Measurements from ENCODE around the gene C3orf22.

The C3orf22 gene

GRCh38 chr3:126545544-126545943 is 13.2 kb downstream of the C3orf22 start:
- DNase-seq (ENCODE audit: insufficient read length, low spot score) (no peak), FAIRE-seq (no peak)
- TF ChIP-seq PAX5 (IDR thresholded peaks at IDR 0.05; ENCODE audit: insufficient read depth, low read length, severe bottlenecking) (no peak), TAF1 (IDR thresholded peaks at IDR 0.05; ENCODE audit: low read depth, low read length) (no peak), POLR2A (IDR thresholded peaks at IDR 0.05; ENCODE audit: low read depth, low read length) (no peak), POLR2AphosphoS5 (IDR thresholded peaks at IDR 0.05; ENCODE audit: low read depth, low read length) (no peak), SPI1 (IDR thresholded peaks at IDR 0.05; ENCODE audit: low read depth, low read length) (no peak)

- FAIRE-seq = no peak
- no peak for TF ChIP-seq PAX5 (IDR thresholded peaks at IDR 0.05; ENCODE audit: insufficient read depth, low read length, severe bottlenecking)
- no peak for DNase-seq (ENCODE audit: insufficient read length, low spot score)
Observed at GRCh38 chr3:126544596-126545281, 14.0 kb downstream of the C3orf22 start.

- DNase-seq (ENCODE audit: insufficient read length, low spot score) (no peak), FAIRE-seq (no peak)
- TF ChIP-seq POLR2AphosphoS5 (IDR thresholded peaks at IDR 0.05; ENCODE audit: low read depth, low read length) = no peak
- TF ChIP-seq SPI1 (IDR thresholded peaks at IDR 0.05; ENCODE audit: low read depth, low read length) = no peak
- no peak for TF ChIP-seq POLR2A (IDR thresholded peaks at IDR 0.05; ENCODE audit: low read depth, low read length)
- TF ChIP-seq PAX5 (IDR thresholded peaks at IDR 0.05; ENCODE audit: insufficient read depth, low read length, severe bottlenecking) = no peak
- no peak for TF ChIP-seq TAF1 (IDR thresholded peaks at IDR 0.05; ENCODE audit: low read depth, low read length)
- no peak for TF ChIP-seq POU2F2 (IDR thresholded peaks at IDR 0.05; ENCODE audit: low read depth, low read length)
Observed at GRCh38 chr3:126543457-126544061, 15.2 kb downstream of the C3orf22 start.

GRCh38 chr3:126542340-126543241 is 16.1 kb downstream of the C3orf22 start:
- no peak for FAIRE-seq
- TF ChIP-seq POLR2AphosphoS5 (IDR thresholded peaks at IDR 0.05; ENCODE audit: low read depth, low read length) (no peak), SPI1 (IDR thresholded peaks at IDR 0.05; ENCODE audit: low read depth, low read length) (no peak), POU2F2 (IDR thresholded peaks at IDR 0.05; ENCODE audit: low read depth, low read length) (no peak), TAF1 (IDR thresholded peaks at IDR 0.05; ENCODE audit: low read depth, low read length) (no peak), POLR2A (IDR thresholded peaks at IDR 0.05; ENCODE audit: low read depth, low read length) (no peak), PAX5 (IDR thresholded peaks at IDR 0.05; ENCODE audit: insufficient read depth, low read length, severe bottlenecking) (no peak)
- DNase-seq (ENCODE audit: insufficient read length, low spot score) = no peak

- DNase-seq (ENCODE audit: insufficient read length, low spot score) (no peak), FAIRE-seq (no peak)
- TF ChIP-seq SPI1 (IDR thresholded peaks at IDR 0.05; ENCODE audit: low read depth, low read length) (no peak), TAF1 (IDR thresholded peaks at IDR 0.05; ENCODE audit: low read depth, low read length) (no peak), POLR2A (IDR thresholded peaks at IDR 0.05; ENCODE audit: low read depth, low read length) (no peak), POU2F2 (IDR thresholded peaks at IDR 0.05; ENCODE audit: low read depth, low read length) (no peak)
Observed at GRCh38 chr3:126541628-126542339, 16.9 kb downstream of the C3orf22 start.

- TF ChIP-seq TAF1 (IDR thresholded peaks at IDR 0.05; ENCODE audit: low read depth, low read length) (no peak), POLR2AphosphoS5 (IDR thresholded peaks at IDR 0.05; ENCODE audit: low read depth, low read length) (no peak), POU2F2 (IDR thresholded peaks at IDR 0.05; ENCODE audit: low read depth, low read length) (no peak), PAX5 (IDR thresholded peaks at IDR 0.05; ENCODE audit: insufficient read depth, low read length, severe bottlenecking) (no peak), POLR2A (IDR thresholded peaks at IDR 0.05; ENCODE audit: low read depth, low read length) (no peak), SPI1 (IDR thresholded peaks at IDR 0.05; ENCODE audit: low read depth, low read length) (no peak)
- no peak for FAIRE-seq
- no peak for DNase-seq (ENCODE audit: insufficient read length, low spot score)
Observed at GRCh38 chr3:126540951-126541627, 17.6 kb downstream of the C3orf22 start.

- TF ChIP-seq SPI1 (IDR thresholded peaks at IDR 0.05; ENCODE audit: low read depth, low read length) (peak; percentile 56), POLR2A (IDR thresholded peaks at IDR 0.05; ENCODE audit: low read depth, low read length) (no peak)
- DNase-seq (ENCODE audit: insufficient read length, low spot score) = no peak
- no peak for FAIRE-seq
Observed at GRCh38 chr3:126540342-126540849, 18.3 kb downstream of the C3orf22 start.

- FAIRE-seq (peak; percentile 86), DNase-seq (ENCODE audit: insufficient read length, low spot score) (no peak)
- no peak for TF ChIP-seq PAX5 (IDR thresholded peaks at IDR 0.05; ENCODE audit: insufficient read depth, low read length, severe bottlenecking)
- no peak for TF ChIP-seq POU2F2 (IDR thresholded peaks at IDR 0.05; ENCODE audit: low read depth, low read length)
- TF ChIP-seq TAF1 (IDR thresholded peaks at IDR 0.05; ENCODE audit: low read depth, low read length) = no peak
- TF ChIP-seq SPI1 (IDR thresholded peaks at IDR 0.05; ENCODE audit: low read depth, low read length) = no peak
- TF ChIP-seq POLR2AphosphoS5 (IDR thresholded peaks at IDR 0.05; ENCODE audit: low read depth, low read length) = no peak
- no peak for TF ChIP-seq POLR2A (IDR thresholded peaks at IDR 0.05; ENCODE audit: low read depth, low read length)
Observed at GRCh38 chr3:126539558-126540250, 19.0 kb downstream of the C3orf22 start.
